ENCODE measurements around the gene UCN2. TPM values are rescaled to one million over a fixed set of nuclear protein-coding genes. Genes with fewer than 3 reads are reported as not detected.
"Not testable (repeated sequence)": the region's sequence is repeated elsewhere in the genome, so short reads cannot be mapped to it uniquely, and the experiment has no call there.

Gene UCN2
- polyA plus RNA-seq, 2 of the 4 experiments (the other 2 are of a cell fraction), result 4.0 to 15.9 TPM

GRCh38 chr3:48552111-48552951, 11.2 kb downstream of the UCN2 start (continued):
- TF ChIP-seq REST (IDR thresholded peaks at IDR 0.05) (no peak), NPAS2 (CRISPR knock-in tag; IDR thresholded peaks at IDR 0.05; ENCODE audit: borderline replicate concordance) (no peak)

DNA sequence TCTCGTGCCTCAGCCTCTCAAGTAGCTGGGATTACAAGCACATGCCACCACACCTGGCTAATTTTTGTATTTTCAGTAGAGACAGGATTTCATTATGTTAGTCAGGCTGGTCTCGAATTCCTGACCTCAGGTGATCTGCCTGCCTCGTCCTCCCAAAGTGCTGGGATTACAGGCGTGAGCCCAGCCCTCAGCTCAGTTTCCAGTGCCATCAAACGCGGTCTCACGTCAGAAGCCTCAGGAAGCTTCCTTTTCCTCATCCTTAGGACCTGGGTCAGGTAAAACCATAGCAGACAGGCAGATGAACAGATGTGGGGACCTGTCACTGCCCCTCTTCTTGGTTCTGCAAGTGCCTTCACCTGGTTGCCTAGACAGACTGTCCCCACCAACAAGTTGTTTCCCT, 11.9 kb downstream of the UCN2 start:
- H3K9me3 ChIP-seq; POLR2A ChIA-PET; H3K4me2 ChIP-seq; FAIRE-seq; DNase-seq (ENCODE audit: low read depth in 1 of 2, low spot score in 1 of 2); H3K4me1 ChIP-seq; ATAC-seq; H3K4me3 ChIP-seq; H3K27ac ChIP-seq: not testable (repeated sequence)
- 87% methylated on average over 6 of the region's 7 CpGs for WGBS (ENCODE audit: missing lambda C conversion rate)
- CTCF ChIA-PET, result interaction anchor here (1.0 to 1.5 kb wide), 4 partner anchors 10 to 87 kb away, joined by 3 read pairs; no protein-coding TSS in a partner anchor

GRCh38 chr3:48548729-48549705, 14.6 kb downstream of the UCN2 start:
- Histone ChIP-seq H3K4me2 (no peak overlapping the region), H3K27ac (0 out of 6 replicates have a peak overlapping the region, but pooled peaks of 1 of the 2 experiments have one; percentile 48), H3K9me3 (no peaks in the 10 kb centered on the region), H3K4me1 (no peaks in the 10 kb centered on the region), H3K4me3 (no peak overlapping the region)
- TF ChIP-seq SMC3 (IDR thresholded peaks at IDR 0.05), result peak; percentile 83
- no peak for TF ChIP-seq ESRRA (IDR thresholded peaks at IDR 0.05; ENCODE audit: borderline replicate concordance, low read length)
- TF ChIP-seq, protein P1, sequence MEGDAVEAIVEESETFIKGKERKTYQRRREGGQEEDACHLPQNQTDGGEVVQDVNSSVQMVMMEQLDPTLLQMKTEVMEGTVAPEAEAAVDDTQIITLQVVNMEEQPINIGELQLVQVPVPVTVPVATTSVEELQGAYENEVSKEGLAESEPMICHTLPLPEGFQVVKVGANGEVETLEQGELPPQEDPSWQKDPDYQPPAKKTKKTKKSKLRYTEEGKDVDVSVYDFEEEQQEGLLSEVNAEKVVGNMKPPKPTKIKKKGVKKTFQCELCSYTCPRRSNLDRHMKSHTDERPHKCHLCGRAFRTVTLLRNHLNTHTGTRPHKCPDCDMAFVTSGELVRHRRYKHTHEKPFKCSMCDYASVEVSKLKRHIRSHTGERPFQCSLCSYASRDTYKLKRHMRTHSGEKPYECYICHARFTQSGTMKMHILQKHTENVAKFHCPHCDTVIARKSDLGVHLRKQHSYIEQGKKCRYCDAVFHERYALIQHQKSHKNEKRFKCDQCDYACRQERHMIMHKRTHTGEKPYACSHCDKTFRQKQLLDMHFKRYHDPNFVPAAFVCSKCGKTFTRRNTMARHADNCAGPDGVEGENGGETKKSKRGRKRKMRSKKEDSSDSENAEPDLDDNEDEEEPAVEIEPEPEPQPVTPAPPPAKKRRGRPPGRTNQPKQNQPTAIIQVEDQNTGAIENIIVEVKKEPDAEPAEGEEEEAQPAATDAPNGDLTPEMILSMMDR (IDR thresholded peaks at IDR 0.05), result peak; percentile 74
- no peak for TF ChIP-seq EP300 (IDR thresholded peaks at IDR 0.05)
- TF ChIP-seq RAD21 (conservative IDR thresholded peaks at IDR 0.05 in 1 of 2, IDR thresholded peaks at IDR 0.05 in 1 of 2), result peak; percentile 76 to 87
- TF ChIP-seq, protein P2, sequence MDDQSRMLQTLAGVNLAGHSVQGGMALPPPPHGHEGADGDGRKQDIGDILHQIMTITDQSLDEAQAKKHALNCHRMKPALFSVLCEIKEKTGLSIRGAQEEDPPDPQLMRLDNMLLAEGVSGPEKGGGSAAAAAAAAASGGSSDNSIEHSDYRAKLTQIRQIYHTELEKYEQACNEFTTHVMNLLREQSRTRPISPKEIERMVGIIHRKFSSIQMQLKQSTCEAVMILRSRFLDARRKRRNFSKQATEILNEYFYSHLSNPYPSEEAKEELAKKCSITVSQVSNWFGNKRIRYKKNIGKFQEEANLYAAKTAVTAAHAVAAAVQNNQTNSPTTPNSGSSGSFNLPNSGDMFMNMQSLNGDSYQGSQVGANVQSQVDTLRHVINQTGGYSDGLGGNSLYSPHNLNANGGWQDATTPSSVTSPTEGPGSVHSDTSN (IDR thresholded peaks at IDR 0.05), result no peak
- 63% methylated on average over 8 of the region's 10 CpGs for WGBS (ENCODE audit: missing lambda C conversion rate)
- DNase-seq (ENCODE audit: low read depth in 1 of 2, low spot score in 1 of 2) (peak in 1 of 2 experiments; percentile 69), ATAC-seq (peak; percentile 45 to 90), FAIRE-seq (no peak)
- ChIA-PET POLR2A (no interaction called here), CTCF (interaction anchor here (0.6 to 3.8 kb wide), 29 partner anchors 8 to 316 kb away, joined by 3 to 39 read pairs (median 5); partner anchors contain the start of genes ATRIP, CCDC51, SLC26A6 and TMA7)

DNA sequence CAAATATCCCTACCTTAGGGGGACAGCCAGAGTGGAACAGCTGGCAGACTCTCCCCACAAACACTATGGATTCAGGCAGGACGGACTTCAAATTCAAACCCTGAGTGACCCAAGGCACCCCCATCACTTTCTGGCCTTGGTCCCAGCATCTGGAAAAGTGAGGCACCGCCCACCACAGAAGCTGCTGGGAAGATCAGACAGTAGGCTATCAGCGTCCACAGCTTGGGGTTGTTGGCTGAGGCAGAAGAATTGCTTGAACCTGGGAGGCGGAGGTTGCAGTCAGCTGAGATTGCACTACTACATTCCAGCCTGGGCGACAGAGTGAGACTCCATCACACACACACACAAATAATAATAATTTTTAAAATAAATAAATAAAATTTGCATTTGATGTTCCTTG, 15.5 kb downstream of the UCN2 start:
- TF ChIP-seq CHD2 (IDR thresholded peaks at IDR 0.05; ENCODE audit: low read length, partially characterized antibody) (no peak), JUNB (IDR thresholded peaks at IDR 0.05) (no peak), FOSB (CRISPR knock-in tag; IDR thresholded peaks at IDR 0.05) (no peak), PHF8 (IDR thresholded peaks at IDR 0.05; ENCODE audit: borderline replicate concordance, low read depth) (no peak), CBX8 (IDR thresholded peaks at IDR 0.05) (no peak), EP300 (IDR thresholded peaks at IDR 0.05) (no peak)
- TF ChIP-seq, protein P3, sequence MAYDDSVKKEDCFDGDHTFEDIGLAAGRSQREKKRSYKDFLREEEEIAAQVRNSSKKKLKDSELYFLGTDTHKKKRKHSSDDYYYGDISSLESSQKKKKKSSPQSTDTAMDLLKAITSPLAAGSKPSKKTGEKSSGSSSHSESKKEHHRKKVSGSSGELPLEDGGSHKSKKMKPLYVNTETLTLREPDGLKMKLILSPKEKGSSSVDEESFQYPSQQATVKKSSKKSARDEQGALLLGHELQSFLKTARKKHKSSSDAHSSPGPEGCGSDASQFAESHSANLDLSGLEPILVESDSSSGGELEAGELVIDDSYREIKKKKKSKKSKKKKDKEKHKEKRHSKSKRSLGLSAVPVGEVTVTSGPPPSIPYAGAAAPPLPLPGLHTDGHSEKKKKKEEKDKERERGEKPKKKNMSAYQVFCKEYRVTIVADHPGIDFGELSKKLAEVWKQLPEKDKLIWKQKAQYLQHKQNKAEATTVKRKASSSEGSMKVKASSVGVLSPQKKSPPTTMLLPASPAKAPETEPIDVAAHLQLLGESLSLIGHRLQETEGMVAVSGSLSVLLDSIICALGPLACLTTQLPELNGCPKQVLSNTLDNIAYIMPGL (CRISPR knock-in tag; IDR thresholded peaks at IDR 0.05; ENCODE audit: borderline replicate concordance), result no peak
- FAIRE-seq (no peak), DNase-seq (ENCODE audit: low read depth in 1 of 2, low spot score in 1 of 2) (no peak), ATAC-seq (no peak)
- H3K4me1 ChIP-seq, result no peaks in the 10 kb centered on the region
- no peak overlapping the region for H3K4me3 ChIP-seq
- 76% methylated on average over 5 of the region's 5 CpGs for WGBS (ENCODE audit: missing lambda C conversion rate)
- CTCF ChIA-PET, result interaction anchor here (1.0 to 3.8 kb wide), 12 partner anchors 15 to 274 kb away, joined by 3 to 39 read pairs (median 6); a partner anchor contains a TSS
- H3K27ac ChIP-seq, result no peak overlapping the region
- H3K4me2 ChIP-seq, result no peak overlapping the region
- POLR2A ChIA-PET, result no interaction called here
- no peaks in the 10 kb centered on the region for H3K9me3 ChIP-seq

All from A549 (cell line).